HepG2 (cell line): ENCODE measurements around the gene CORO1A. TPM values are rescaled to one million over a fixed set of nuclear protein-coding genes. Genes with fewer than 3 reads are reported as not detected.

Experiments
- AHR ChIP-seq: IDR thresholded peaks from 2 replicates; pipeline ENCODE4 v1.6.1; 2018; ENCODE audit warnings: missing genetic modification reagents, missing compliant biosample characterization
- CC2D1A ChIP-seq: sonication (generic); formaldehyde crosslinking; IDR thresholded peaks from 2 replicates; pipeline ENCODE4 v1.8.1; 2023; ENCODE audit warnings: mild to moderate bottlenecking, missing genetic modification reagents
- CREM ChIP-seq, 2 experiments: sonication (generic) in 1 of 2; formaldehyde crosslinking in 1 of 2; IDR thresholded peaks; 2 replicates each; pipeline versions ENCODE4 v1.4.0 to v1.6.1; 2016 to 2020; ENCODE audit warnings: antibody characterized with exemption in 1 of 2, mild to moderate bottlenecking in 1 of 2, missing genetic modification reagents in 1 of 2
- HIVEP1 ChIP-seq: sonication (generic); formaldehyde crosslinking; IDR thresholded peaks from 2 replicates; pipeline ENCODE4 v1.4.0; 2020; ENCODE audit warnings: mild to moderate bottlenecking, missing genetic modification reagents
- JARID2 ChIP-seq: sonication (generic); formaldehyde crosslinking; IDR thresholded peaks from 2 replicates; pipeline ENCODE4 v1.8.1; 2023; ENCODE audit warnings: missing genetic modification reagents, inconsistent platforms; ENCODE audit not compliant: insufficient replicate concordance
- NCOA2 ChIP-seq: sonication (generic); formaldehyde crosslinking; IDR thresholded peaks from 2 replicates; pipeline ENCODE4 v1.8.0; 2022; ENCODE audit warnings: inconsistent platforms
- NFKBIZ ChIP-seq: IDR thresholded peaks from 2 replicates; pipeline ENCODE4 v1.6.1; 2018; ENCODE audit warnings: missing genetic modification reagents, missing compliant biosample characterization
- NR2F6 ChIP-seq, 2 experiments: IDR thresholded peaks; 2 replicates each; pipeline ENCODE4 v1.6.1; 2016; ENCODE audit warnings: antibody characterized with exemption in 1 of 2, mild to moderate bottlenecking in 1 of 2
- TEAD2 ChIP-seq: sonication (generic); formaldehyde crosslinking; IDR thresholded peaks from 2 replicates; pipeline ENCODE4 v1.9.0; 2021; ENCODE audit warnings: missing genetic modification reagents
- WIZ ChIP-seq: sonication (generic); formaldehyde crosslinking; IDR thresholded peaks from 2 replicates; pipeline ENCODE4 v1.5.1; 2020; ENCODE audit warnings: mild to moderate bottlenecking, missing genetic modification reagents
- ZKSCAN5 ChIP-seq: sonication (generic); formaldehyde crosslinking; IDR thresholded peaks from 2 replicates; pipeline ENCODE4 v1.5.1; 2020; ENCODE audit warnings: mild to moderate bottlenecking, missing genetic modification reagents
- ZNF18 ChIP-seq: sonication (generic); formaldehyde crosslinking; IDR thresholded peaks from 2 replicates; pipeline ENCODE4 v1.8.0; 2022; ENCODE audit warnings: mild to moderate bottlenecking, missing genetic modification reagents; ENCODE audit not compliant: insufficient replicate concordance
- ZNF251 ChIP-seq: sonication (generic); formaldehyde crosslinking; IDR thresholded peaks from 2 replicates; pipeline ENCODE4 v1.9.0; 2021; ENCODE audit warnings: mild to moderate bottlenecking, missing genetic modification reagents
- ZNF496 ChIP-seq: sonication (generic); formaldehyde crosslinking; IDR thresholded peaks from 2 replicates; pipeline ENCODE4 v1.8.1; 2023; ENCODE audit warnings: mild to moderate bottlenecking, moderate library complexity, missing genetic modification reagents; ENCODE audit not compliant: insufficient replicate concordance
- ZNF841 ChIP-seq: sonication (generic); formaldehyde crosslinking; IDR thresholded peaks from 2 replicates; pipeline ENCODE4 v1.8.1; 2023; ENCODE audit warnings: missing genetic modification reagents, borderline replicate concordance
- polyA plus RNA-seq, 8 experiments: library from polyadenylated mRNA; depleted of rRNA in 3 of 8; stranded (reverse) in 7 of 8; unstranded in 1 of 8; fragments of >200 nt; fragmentation: Illumina TruSeq in 4 of 8; extraction: Trizol in 4 of 8; gene quantifications; 2 replicates each; pipeline versions ENCODE4 v1.2.1 to v1.2.3, GENCODE V29; 2011 to 2016; ENCODE audit warnings: low read depth in 4 of 8, missing spikeins in 1 of 8, mixed read lengths in 1 of 8; ENCODE audit not compliant: insufficient read depth in 1 of 8
- total RNA-seq, 5 experiments: library from RNA; depleted of rRNA; stranded (reverse); fragments of >200 nt; fragmentation: Illumina TruSeq; extraction: Trizol; gene quantifications; 2 replicates each; pipeline ENCODE4 v1.2.3, GENCODE V29; 2016; ENCODE audit warnings: low read depth in 1 of 5
- TF ChIP-seq, protein P1 (sequence below): sonication (generic); formaldehyde crosslinking; IDR thresholded peaks from 2 replicates; pipeline ENCODE4 v1.4.0; 2020; ENCODE audit warnings: missing genetic modification reagents, borderline replicate concordance
- TF ChIP-seq, protein P2 (sequence below): sonication (generic); formaldehyde crosslinking; IDR thresholded peaks from 2 replicates; pipeline ENCODE4 v1.5.0; 2020; ENCODE audit warnings: missing genetic modification reagents

Gene CORO1A
- total and polyA plus RNA-seq, 2 of the 13 experiments (the other 11 are each of a cell fraction or from before 2014, with no cell fraction given), result 6.5 to 12.9 TPM

GRCh38 chr16:30183233-30184095 is at the start of gene CORO1A (continued):
- no peak for TF ChIP-seq WIZ (CRISPR knock-in tag)
- no peak for TF ChIP-seq CC2D1A (CRISPR knock-in tag)
- no peak for TF ChIP-seq ZNF841 (CRISPR knock-in tag)
- no peak for TF ChIP-seq ZKSCAN5 (CRISPR knock-in tag)
- TF ChIP-seq TEAD2 (CRISPR knock-in tag), result no peak
- TF ChIP-seq NR2F6 (IDR thresholded peaks at IDR 0.05), result no peak
- no peak for TF ChIP-seq NR2F6 (CRISPR knock-in tag; IDR thresholded peaks at IDR 0.05)
- TF ChIP-seq NFKBIZ (CRISPR knock-in tag), result 0 out of 2 replicates have a peak, but pooled peaks have one; percentile 11
- TF ChIP-seq, protein P1, sequence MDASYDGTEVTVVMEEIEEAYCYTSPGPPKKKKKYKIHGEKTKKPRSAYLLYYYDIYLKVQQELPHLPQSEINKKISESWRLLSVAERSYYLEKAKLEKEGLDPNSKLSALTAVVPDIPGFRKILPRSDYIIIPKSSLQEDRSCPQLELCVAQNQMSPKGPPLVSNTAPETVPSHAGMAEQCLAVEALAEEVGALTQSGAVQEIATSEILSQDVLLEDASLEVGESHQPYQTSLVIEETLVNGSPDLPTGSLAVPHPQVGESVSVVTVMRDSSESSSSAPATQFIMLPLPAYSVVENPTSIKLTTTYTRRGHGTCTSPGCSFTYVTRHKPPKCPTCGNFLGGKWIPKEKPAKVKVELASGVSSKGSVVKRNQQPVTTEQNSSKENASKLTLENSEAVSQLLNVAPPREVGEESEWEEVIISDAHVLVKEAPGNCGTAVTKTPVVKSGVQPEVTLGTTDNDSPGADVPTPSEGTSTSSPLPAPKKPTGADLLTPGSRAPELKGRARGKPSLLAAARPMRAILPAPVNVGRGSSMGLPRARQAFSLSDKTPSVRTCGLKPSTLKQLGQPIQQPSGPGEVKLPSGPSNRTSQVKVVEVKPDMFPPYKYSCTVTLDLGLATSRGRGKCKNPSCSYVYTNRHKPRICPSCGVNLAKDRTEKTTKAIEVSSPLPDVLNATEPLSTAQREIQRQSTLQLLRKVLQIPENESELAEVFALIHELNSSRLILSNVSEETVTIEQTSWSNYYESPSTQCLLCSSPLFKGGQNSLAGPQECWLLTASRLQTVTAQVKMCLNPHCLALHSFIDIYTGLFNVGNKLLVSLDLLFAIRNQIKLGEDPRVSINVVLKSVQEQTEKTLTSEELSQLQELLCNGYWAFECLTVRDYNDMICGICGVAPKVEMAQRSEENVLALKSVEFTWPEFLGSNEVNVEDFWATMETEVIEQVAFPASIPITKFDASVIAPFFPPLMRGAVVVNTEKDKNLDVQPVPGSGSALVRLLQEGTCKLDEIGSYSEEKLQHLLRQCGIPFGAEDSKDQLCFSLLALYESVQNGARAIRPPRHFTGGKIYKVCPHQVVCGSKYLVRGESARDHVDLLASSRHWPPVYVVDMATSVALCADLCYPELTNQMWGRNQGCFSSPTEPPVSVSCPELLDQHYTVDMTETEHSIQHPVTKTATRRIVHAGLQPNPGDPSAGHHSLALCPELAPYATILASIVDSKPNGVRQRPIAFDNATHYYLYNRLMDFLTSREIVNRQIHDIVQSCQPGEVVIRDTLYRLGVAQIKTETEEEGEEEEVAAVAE (CRISPR knock-in tag), result no peak
- no peak for TF ChIP-seq CREM (IDR thresholded peaks at IDR 0.05)
- TF ChIP-seq CREM (CRISPR knock-in tag; IDR thresholded peaks at IDR 0.05), result no peak
- TF ChIP-seq ZNF251 (CRISPR knock-in tag), result no peak
- TF ChIP-seq JARID2 (CRISPR knock-in tag), result no peak
- TF ChIP-seq ZNF18 (CRISPR knock-in tag), result no peak
- no peak for TF ChIP-seq ZNF496 (CRISPR knock-in tag)
- TF ChIP-seq AHR (CRISPR knock-in tag), result no peak
- TF ChIP-seq NCOA2, result no peak
- TF ChIP-seq HIVEP1 (CRISPR knock-in tag), result no peak
- TF ChIP-seq, protein P2, sequence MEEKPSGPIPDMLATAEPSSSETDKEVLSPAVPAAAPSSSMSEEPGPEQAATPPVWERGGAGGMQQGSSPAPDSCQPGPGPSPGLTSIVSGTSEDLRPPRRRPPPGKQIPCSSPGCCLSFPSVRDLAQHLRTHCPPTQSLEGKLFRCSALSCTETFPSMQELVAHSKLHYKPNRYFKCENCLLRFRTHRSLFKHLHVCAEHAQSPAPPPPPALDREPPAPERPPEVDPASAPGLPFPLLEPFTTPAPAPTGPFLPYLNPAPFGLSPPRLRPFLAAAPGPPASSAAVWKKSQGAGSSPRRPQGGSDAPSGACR (CRISPR knock-in tag), result no peak
